Endometrium (tissue), 2 donors: ENCODE results near the gene ACP5.

Experiments used
- FAIRE-seq: peaks from 2 replicates; lab custom pipeline; 2012; peaks lifted over from hg19 to GRCh38; lab: Jason Lieb, UNC
- donor health status: control.
- donor health status: control.

Gene ACP5

GRCh38 chr19:11547929-11548700 lies 29.3 kb downstream of the ACP5 start:
- FAIRE-seq = no peak

- no peak for FAIRE-seq
Measured at GRCh38 chr19:11541238-11541637, 36.2 kb downstream of the ACP5 start.

GRCh38 chr19:11540645-11541044 lies 36.8 kb downstream of the ACP5 start:
- no peak for FAIRE-seq

- FAIRE-seq = no peak
Measured at GRCh38 chr19:11539495-11540365, 37.7 kb downstream of the ACP5 start.

- FAIRE-seq = no peak
Measured at GRCh38 chr19:11538232-11539036, 39.0 kb downstream of the ACP5 start, which contains the start of gene CNN1. CNN1 (plus strand) TSS chr19:11538851; CDS start chr19:11538928, 77 bp downstream.

GRCh38 chr19:11535792-11536595 lies 41.5 kb downstream of the ACP5 start:
- FAIRE-seq = no peak

GRCh38 chr19:11534948-11535347 lies 42.5 kb downstream of the ACP5 start:
- no peak for FAIRE-seq

GRCh38 chr19:11534538-11534937 lies 42.9 kb downstream of the ACP5 start:
- FAIRE-seq = no peak

GRCh38 chr19:11530432-11530831 lies 47.0 kb downstream of the ACP5 start:
- no peak for FAIRE-seq

GRCh38 chr19:11528551-11529341 lies 48.7 kb downstream of the ACP5 start, which contains the start of gene ECSIT:
ECSIT (minus strand) TSS chr19:11529134; CDS start chr19:11519170, 9,964 bp downstream.
- peak; percentile 97 for FAIRE-seq
